Non-pigmented ciliary epithelial cell (primary cell): ENCODE results near the gene PGAP3.

Source experiments
- DNase-seq: peaks from one replicate; pipeline ENCODE4 v3.0.0-alpha.2; 2010; ENCODE audit warnings: low read depth

Gene PGAP3

GRCh38 chr17:39659279-39660010, 28.4 kb downstream of the PGAP3 start:
- DNase-seq: no peak

- no peak for DNase-seq
These were observed 29.1 kb downstream of the PGAP3 start for GRCh38 chr17:39658760-39659159.

GRCh38 chr17:39658346-39658745, 29.5 kb downstream of the PGAP3 start:
- no peak for DNase-seq

GRCh38 chr17:39655105-39655504, 32.8 kb downstream of the PGAP3 start:
- no peak for DNase-seq

DNA sequence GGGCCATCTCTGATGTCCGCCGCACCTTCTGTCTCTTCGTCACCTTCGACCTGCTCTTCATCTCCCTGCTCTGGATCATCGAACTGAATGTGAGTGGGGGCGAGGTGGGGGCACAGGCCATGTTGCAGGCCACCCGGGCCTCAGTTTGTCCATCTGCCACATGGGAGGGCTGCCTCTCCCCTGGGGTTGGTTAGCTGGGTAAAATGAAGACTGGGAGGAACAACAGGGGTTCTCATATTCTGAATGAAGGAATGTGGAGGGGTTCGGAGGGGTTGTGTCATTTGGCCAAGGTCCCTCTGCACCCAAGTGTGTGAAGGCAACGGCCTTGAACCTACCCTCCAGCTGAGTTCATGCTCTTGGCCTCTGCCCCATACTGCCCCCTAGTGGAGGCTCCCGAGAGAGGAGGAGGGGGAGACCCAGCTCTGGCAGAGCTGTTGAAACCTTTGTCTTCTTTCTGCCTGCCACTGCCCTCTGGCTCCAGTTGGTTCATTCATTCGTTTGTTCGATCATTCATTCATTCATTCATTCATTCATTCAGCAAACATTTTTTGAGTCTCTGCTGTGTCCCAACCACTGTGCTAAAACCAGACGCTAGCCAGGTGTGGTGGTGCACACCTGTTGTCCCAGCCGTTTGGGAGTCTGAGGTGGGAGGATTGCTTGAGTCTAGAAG, 34.1 kb downstream of the PGAP3 start:
- DNase-seq: no peak

GRCh38 chr17:39653316-39653661, 34.6 kb downstream of the PGAP3 start:
- DNase-seq: no peak

- no peak for DNase-seq
These were observed 35.1 kb downstream of the PGAP3 start for GRCh38 chr17:39652587-39653315.

GRCh38 chr17:39651923-39652586, 35.8 kb downstream of the PGAP3 start:
- no peak for DNase-seq

DNA sequence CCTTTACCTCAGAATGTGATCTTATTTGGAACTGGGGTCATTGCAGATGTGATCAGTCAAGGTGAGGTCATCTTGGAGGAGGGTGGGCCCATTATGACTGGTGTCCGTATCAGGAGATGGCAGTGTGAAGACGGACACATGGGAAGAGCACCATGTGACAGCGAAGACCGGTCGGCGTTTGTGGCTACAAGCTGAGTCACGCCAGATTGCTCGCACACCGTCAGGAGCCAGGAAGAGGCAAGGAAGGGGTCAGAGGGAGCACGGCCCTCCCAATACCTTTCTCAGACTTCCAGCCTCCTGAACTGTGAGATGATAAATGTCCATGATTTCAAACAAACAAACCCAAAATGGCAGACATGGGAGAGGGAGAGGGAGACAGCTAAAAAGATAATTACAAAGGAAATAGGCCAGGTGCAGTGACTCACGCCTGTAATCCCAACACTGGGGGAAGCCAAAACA, 37.7 kb downstream of the PGAP3 start:
- DNase-seq: no peak

- no peak for DNase-seq
These were observed 39.1 kb downstream of the PGAP3 start for GRCh38 chr17:39648616-39649366.

DNA sequence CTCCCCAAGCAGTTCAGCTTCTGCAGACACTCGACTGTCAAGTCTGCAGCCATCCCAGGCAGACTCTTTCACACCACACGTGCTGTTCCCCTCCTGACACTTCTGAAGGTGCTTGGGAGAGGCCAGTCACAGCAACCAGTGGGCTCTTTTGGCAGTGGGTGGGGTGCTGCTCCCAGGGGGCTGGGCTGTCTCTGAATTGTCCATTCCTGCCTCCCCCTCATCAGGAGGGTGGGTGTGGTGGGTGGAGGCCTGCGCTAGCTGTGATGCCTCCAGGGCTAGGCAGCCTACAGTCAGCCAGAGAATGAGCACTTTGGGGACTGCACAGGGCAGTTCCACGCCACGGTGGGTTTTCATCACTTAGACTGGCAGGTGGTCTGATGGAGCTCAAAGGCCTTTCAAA, 40.6 kb downstream of the PGAP3 start:
- DNase-seq: no peak

GRCh38 chr17:39643271-39643670, 44.6 kb downstream of the PGAP3 start:
- no peak for DNase-seq

GRCh38 chr17:39642291-39643074, 45.4 kb downstream of the PGAP3 start:
- no peak for DNase-seq

GRCh38 chr17:39641883-39642282, 46.0 kb downstream of the PGAP3 start:
- DNase-seq: no peak

- no peak for DNase-seq
These were observed 46.8 kb downstream of the PGAP3 start for GRCh38 chr17:39641097-39641496.

DNA sequence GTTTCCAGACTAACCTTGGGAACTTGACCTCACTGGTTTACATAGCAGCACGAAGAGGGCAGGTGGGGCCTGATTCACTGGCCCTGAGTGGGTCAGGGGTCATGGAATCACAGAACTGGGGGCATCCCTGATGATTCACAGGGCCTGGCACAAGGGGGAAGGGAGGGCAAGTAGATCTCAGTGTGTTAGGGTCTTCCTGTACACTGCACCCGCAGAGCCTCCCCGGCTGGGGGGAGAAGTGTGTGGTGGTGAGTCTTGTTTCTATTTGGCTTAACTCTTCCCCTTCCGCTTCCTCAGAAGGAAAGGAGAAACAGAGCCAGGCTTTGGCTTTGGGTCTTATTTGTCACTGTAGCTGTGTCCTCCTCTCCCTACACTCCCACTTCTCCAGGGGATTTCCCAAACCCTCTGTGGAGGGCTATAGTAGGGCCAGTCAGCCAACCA, 47.2 kb downstream of the PGAP3 start:
- no peak for DNase-seq

DNA sequence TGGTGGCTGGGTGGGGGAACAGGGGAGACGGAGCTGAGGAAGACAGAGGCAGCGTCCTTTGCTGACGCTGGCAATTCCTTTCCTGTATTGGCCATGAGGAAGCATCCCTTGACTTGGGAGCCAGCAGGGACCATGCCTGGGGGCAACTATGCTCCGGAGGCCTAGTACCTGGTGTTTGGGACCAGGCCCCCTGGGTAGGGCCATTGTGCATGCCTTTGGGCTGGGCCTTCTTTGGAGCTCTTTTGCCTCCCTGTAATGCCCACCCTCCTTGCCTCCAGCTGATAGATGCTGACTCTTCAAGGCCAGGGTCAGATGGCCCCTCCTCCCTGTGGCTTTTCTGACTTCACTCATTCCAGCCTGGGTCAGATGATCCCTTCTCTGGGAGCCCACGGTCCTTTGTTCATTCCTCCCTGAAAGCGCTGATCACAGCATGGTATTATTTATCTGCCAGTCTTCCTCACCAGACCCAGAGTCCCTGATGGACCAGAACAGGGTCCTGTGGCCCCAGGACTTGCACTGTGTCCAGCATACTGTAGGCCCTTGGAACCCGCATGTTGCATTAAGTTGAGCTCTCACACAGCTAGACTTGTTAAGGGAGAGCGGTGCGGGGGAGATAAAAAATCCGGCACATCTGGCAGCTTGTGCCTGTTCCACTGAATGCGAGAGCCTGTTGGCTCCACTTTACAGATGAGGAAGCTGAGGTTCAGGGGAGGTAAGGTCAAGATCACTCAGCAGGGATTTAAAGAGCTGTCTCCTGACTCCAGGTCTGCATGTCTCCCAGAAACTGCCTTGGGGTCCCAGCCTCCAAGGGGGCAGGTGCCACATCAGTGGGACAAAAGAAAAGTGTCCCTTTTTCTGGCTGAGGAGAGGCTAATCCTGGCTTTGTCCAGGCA, 48.0 kb downstream of the PGAP3 start:
- no peak for DNase-seq

- no peak for DNase-seq
These were observed 48.8 kb downstream of the PGAP3 start for GRCh38 chr17:39639043-39639442.

DNA sequence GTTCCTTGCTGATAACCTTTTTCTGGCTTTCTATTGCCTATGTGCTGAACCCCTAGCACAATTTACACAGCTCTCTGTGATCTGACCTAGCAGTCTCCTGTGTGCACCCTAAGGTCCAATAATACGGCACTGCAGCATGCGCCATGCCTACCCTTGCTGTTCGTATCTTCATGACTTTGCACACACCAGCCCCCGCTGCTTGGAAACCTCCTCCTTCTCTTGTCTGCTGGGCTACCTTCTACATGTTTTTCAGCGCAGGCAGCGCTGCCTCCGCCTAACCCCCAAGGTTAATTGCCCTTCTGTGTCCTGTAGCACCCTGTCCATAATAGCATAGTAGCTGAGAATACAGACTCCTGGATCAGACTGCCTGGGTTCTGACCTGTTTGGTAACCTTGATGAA, 49.5 kb downstream of the PGAP3 start:
- no peak for DNase-seq
